Ishikawa (cell line): ENCODE data around the gene USP37.

ENCODE experiments used
- CREB1 ChIP-seq: IDR thresholded peaks from 2 replicates; pipeline ENCODE4 v1.6.1; 2012; ENCODE audit warnings: low read depth
- EP300 ChIP-seq: IDR thresholded peaks from 2 replicates; pipeline ENCODE4 v1.6.1; 2012; ENCODE audit warnings: borderline replicate concordance
- FOXM1 ChIP-seq: IDR thresholded peaks from 2 replicates; pipeline ENCODE4 v1.6.1; 2012; ENCODE audit warnings: low read depth, borderline replicate concordance
- MAX ChIP-seq: IDR thresholded peaks from 2 replicates; pipeline ENCODE4 v1.6.1; 2012
- RAD21 ChIP-seq: IDR thresholded peaks from 2 replicates; pipeline ENCODE4 v1.6.1; 2012; ENCODE audit warnings: low read depth
- REST ChIP-seq: IDR thresholded peaks from 2 replicates; pipeline ENCODE4 v1.6.1; 2012; ENCODE audit warnings: low read depth, mild to moderate bottlenecking
- TAF1 ChIP-seq: IDR thresholded peaks from 2 replicates; pipeline ENCODE4 v1.6.1; 2012; ENCODE audit warnings: low read depth, mild to moderate bottlenecking
- TEAD4 ChIP-seq: IDR thresholded peaks from 2 replicates; pipeline ENCODE4 v1.6.1; 2012

GRCh38 chr2:218447072-218447471 lies 121.1 kb downstream of the USP37 start:
- no peak for TF ChIP-seq CREB1
- TF ChIP-seq REST: no peak
- no peak for TF ChIP-seq RAD21
- TF ChIP-seq EP300: no peak
- TF ChIP-seq TEAD4: no peak
- TF ChIP-seq MAX: no peak
- no peak for TF ChIP-seq TAF1
- TF ChIP-seq FOXM1: no peak
